PC-9 (cell line): ENCODE measurements around the gene OSBPL10. TPM values are rescaled to one million over a fixed set of nuclear protein-coding genes. Genes with fewer than 3 reads are reported as not detected.

Experiments used
- BruUV-seq: library from RNA; stranded (reverse); fragments of 400-500 nt; replicated peaks from 2 replicates; lab custom pipeline; 2021; lab: Mats Ljungman, UMichigan
- CTCF ChIA-PET: fragments of 300-600 bp; sonication (Branson Sonifier 250); formaldehyde crosslinking; loops from one replicate; lab custom pipeline; 2022; ENCODE audit warnings: antibody characterized with exemption; lab: Charles Lee
- POLR2A ChIA-PET: fragments of 300-600 bp; sonication (Branson Sonifier 250); formaldehyde crosslinking; loops from one replicate; lab custom pipeline; 2022; ENCODE audit warnings: antibody characterized with exemption; ENCODE audit not compliant: unreplicated experiment; lab: Charles Lee
- DNase-seq, 2 experiments: peaks; one replicate each; pipeline versions ENCODE4 v3.0.0 to v3.0.0-alpha.2; 2015 to 2022; ENCODE audit warnings: mixed read lengths in 1 of 2
- H2AFZ ChIP-seq: fragments of 200-600 bp; sonication (generic); 2 replicates; pipeline ENCODE4 v1.8.1; 2017; ENCODE audit warnings: antibody characterized with exemption
- H3F3A ChIP-seq: fragments of 200-600 bp; sonication (generic); 2 replicates; pipeline ENCODE4 v1.8.1; 2017; ENCODE audit warnings: antibody characterized with exemption, mild to moderate bottlenecking, low read depth; ENCODE audit not compliant: insufficient read depth
- H3K27ac ChIP-seq: fragments of 200-600 bp; sonication (generic); 2 replicates; pipeline ENCODE4 v1.6.1; 2016; ENCODE audit warnings: mixed run types
- H3K27me3 ChIP-seq: fragments of 200-600 bp; sonication (generic); 2 replicates; pipeline ENCODE4 v1.6.1; 2016; ENCODE audit warnings: low read depth, mixed run types; ENCODE audit not compliant: insufficient read depth
- H3K36me3 ChIP-seq: fragments of 200-600 bp; sonication (generic); 2 replicates; pipeline ENCODE4 v1.6.1; 2016; ENCODE audit warnings: low read depth, mixed run types
- H3K4me1 ChIP-seq: fragments of 200-600 bp; sonication (generic); replicated peaks from 2 replicates; pipeline ENCODE4 v1.6.1; 2016; ENCODE audit warnings: mixed run types; ENCODE audit not compliant: insufficient read depth
- H3K4me2 ChIP-seq: fragments of 200-600 bp; sonication (generic); 2 replicates; pipeline ENCODE4 v1.6.1; 2017; ENCODE audit warnings: mixed run types
- H3K4me3 ChIP-seq: fragments of 200-600 bp; sonication (generic); 2 replicates; pipeline ENCODE4 v1.6.1; 2016; ENCODE audit warnings: mixed run types
- H3K79me2 ChIP-seq: fragments of 200-600 bp; sonication (generic); 2 replicates; pipeline ENCODE4 v1.6.1; 2017; ENCODE audit warnings: low read depth, mixed run types
- H3K9me2 ChIP-seq: fragments of 200-600 bp; sonication (generic); 2 replicates; pipeline ENCODE4 v1.8.1; 2017; ENCODE audit warnings: mild to moderate bottlenecking; ENCODE audit not compliant: insufficient read depth
- H3K9me3 ChIP-seq: fragments of 200-600 bp; sonication (generic); 2 replicates; pipeline ENCODE4 v1.8.1; 2016; ENCODE audit warnings: low read depth; ENCODE audit not compliant: insufficient read depth
- H4K20me1 ChIP-seq: fragments of 200-600 bp; sonication (generic); 2 replicates; pipeline ENCODE4 v1.8.1; 2017; ENCODE audit not compliant: insufficient read depth
- EZH2 ChIP-seq: fragments of 200-600 bp; sonication (generic); IDR thresholded peaks from 2 replicates; pipeline ENCODE4 v1.8.0; 2017; ENCODE audit warnings: antibody characterized with exemption, low read depth
- intact Hi-C: fragments of 100-400 bp; cut with micrococcal nuclease; formaldehyde crosslinking; loops from one replicate; pipeline ENCODE4 v1.10.0; 2022; ENCODE audit not compliant: unreplicated experiment
- total RNA-seq: library from RNA; stranded (reverse); gene quantifications from 2 replicates; pipeline ENCODE4 v1.2.3, GENCODE V29; 2021
- TF ChIP-seq, protein P1 (sequence below): fragments of 200-600 bp; sonication (generic); conservative IDR thresholded peaks from 2 replicates; pipeline ENCODE4 v1.6.1; 2017; ENCODE audit warnings: mixed run types, antibody characterized with exemption, mild to moderate bottlenecking, moderate library complexity

OSBPL10 gene
- total RNA-seq, 1 experiment from 2014 or later = 42.0 TPM

DNA sequence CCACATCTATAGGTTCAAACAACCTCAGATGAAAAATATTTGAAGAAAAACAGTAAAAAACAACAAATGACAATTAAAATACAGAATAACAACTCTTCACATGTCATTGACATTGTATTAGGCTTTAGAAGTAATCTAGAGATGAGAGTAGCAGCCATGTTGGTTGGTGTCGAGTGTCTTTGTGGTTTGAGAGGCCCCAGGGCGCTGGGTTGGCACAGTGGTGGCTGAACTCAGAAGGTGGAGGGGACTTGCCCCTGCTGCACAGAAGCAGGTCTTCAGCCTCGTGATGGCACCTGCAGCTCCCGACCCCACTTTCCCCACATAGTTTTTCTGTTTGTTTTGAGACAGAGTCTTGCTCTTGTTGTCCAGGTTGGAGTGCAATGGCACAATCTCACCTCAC is 187.2 kb downstream of the OSBPL10 start:
- Histone ChIP-seq H3K27ac (no peak overlapping the region), H3K79me2 (no peaks in the 10 kb centered on the region), H4K20me1 (no peaks in the 10 kb centered on the region), H2AFZ (no peak overlapping the region), H3K4me1 (no peaks in the 10 kb centered on the region), H3K9me2 (no peaks in the 10 kb centered on the region), H3K36me3 (no peaks in the 10 kb centered on the region), H3K4me2 (no peak overlapping the region), H3K4me3 (no peak overlapping the region), H3F3A (no peaks in the 10 kb centered on the region), H3K27me3 (no peaks in the 10 kb centered on the region), H3K9me3 (no peaks in the 10 kb centered on the region)
- CTCF ChIA-PET = no interaction called here
- DNase-seq = no peak
- POLR2A ChIA-PET = no interaction called here
- intact Hi-C loops = no loop called here
- TF ChIP-seq, protein P1, sequence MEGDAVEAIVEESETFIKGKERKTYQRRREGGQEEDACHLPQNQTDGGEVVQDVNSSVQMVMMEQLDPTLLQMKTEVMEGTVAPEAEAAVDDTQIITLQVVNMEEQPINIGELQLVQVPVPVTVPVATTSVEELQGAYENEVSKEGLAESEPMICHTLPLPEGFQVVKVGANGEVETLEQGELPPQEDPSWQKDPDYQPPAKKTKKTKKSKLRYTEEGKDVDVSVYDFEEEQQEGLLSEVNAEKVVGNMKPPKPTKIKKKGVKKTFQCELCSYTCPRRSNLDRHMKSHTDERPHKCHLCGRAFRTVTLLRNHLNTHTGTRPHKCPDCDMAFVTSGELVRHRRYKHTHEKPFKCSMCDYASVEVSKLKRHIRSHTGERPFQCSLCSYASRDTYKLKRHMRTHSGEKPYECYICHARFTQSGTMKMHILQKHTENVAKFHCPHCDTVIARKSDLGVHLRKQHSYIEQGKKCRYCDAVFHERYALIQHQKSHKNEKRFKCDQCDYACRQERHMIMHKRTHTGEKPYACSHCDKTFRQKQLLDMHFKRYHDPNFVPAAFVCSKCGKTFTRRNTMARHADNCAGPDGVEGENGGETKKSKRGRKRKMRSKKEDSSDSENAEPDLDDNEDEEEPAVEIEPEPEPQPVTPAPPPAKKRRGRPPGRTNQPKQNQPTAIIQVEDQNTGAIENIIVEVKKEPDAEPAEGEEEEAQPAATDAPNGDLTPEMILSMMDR = no peak
- no peak for TF ChIP-seq EZH2
- no TSS peak for BruUV-seq

GRCh38 chr3:31791090-31791430 is 190.0 kb downstream of the OSBPL10 start:
- Histone ChIP-seq H3K4me2 (no peak overlapping the region), H3K9me3 (no peaks in the 10 kb centered on the region), H3K27ac (no peak overlapping the region), H3K9me2 (no peaks in the 10 kb centered on the region), H4K20me1 (no peaks in the 10 kb centered on the region), H3K4me3 (no peak overlapping the region), H2AFZ (no peak overlapping the region), H3K4me1 (no peaks in the 10 kb centered on the region), H3K36me3 (no peaks in the 10 kb centered on the region), H3F3A (no peaks in the 10 kb centered on the region), H3K79me2 (no peaks in the 10 kb centered on the region), H3K27me3 (no peaks in the 10 kb centered on the region)
- intact Hi-C loops = no loop called here
- TF ChIP-seq, protein P1 = no peak
- no peak for TF ChIP-seq EZH2
- no TSS peak for BruUV-seq
- no peak for DNase-seq
- POLR2A ChIA-PET = no interaction called here
- CTCF ChIA-PET = interaction anchor here (0.7 kb wide), 1 partner anchor 212 kb away, joined by 3 read pairs; no protein-coding TSS in a partner anchor

- H3K9me3 ChIP-seq = no peaks in the 10 kb centered on the region
- H3K4me2 ChIP-seq = no peak overlapping the region
- H3K27ac ChIP-seq = no peak overlapping the region
- intact Hi-C loops = no loop called here
- no TSS peak for BruUV-seq
- CTCF ChIA-PET = interaction anchor here (0.7 kb wide), 1 partner anchor 212 kb away, joined by 3 read pairs; no protein-coding TSS in a partner anchor
- POLR2A ChIA-PET = no interaction called here
- H3K4me1 ChIP-seq = no peaks in the 10 kb centered on the region
- H3K36me3 ChIP-seq = no peaks in the 10 kb centered on the region
- DNase-seq = no peak
- no peaks in the 10 kb centered on the region for H4K20me1 ChIP-seq
- H3F3A ChIP-seq = no peaks in the 10 kb centered on the region
- H2AFZ ChIP-seq = no peak overlapping the region
- no peaks in the 10 kb centered on the region for H3K9me2 ChIP-seq
- no peak for TF ChIP-seq EZH2
- no peaks in the 10 kb centered on the region for H3K27me3 ChIP-seq
- no peak overlapping the region for H3K4me3 ChIP-seq
- no peaks in the 10 kb centered on the region for H3K79me2 ChIP-seq
Measured at GRCh38 chr3:31790193-31791089, 190.6 kb downstream of the OSBPL10 start.
